Colonic mucosa (tissue), 4 donors: ENCODE data around the gene MVK. TPM values are rescaled to one million over a fixed set of nuclear protein-coding genes. Genes with fewer than 3 reads are reported as not detected.

Experiments used
- DNase-seq: peaks from one replicate; pipeline ENCODE4 v3.0.0-alpha.2; 2020
- H3K27ac ChIP-seq: fragments of 200-600 bp; one replicate; pipeline ENCODE4 v1.8.0; 2021
- H3K27me3 ChIP-seq: fragments of 200-600 bp; one replicate; pipeline ENCODE4 v1.8.0; 2021
- H3K36me3 ChIP-seq: fragments of 200-600 bp; one replicate; pipeline ENCODE4 v1.8.0; 2021
- H3K4me1 ChIP-seq: fragments of 200-600 bp; one replicate; pipeline ENCODE4 v1.8.0; 2021; ENCODE audit warnings: mild to moderate bottlenecking
- H3K4me3 ChIP-seq: fragments of 200-600 bp; one replicate; pipeline ENCODE4 v1.8.0; 2021
- H3K9ac ChIP-seq, 2 donors: one replicate each; pipeline ENCODE4 v1.7.0; 2013; ENCODE audit warnings: control low read depth in 2 of 2, low read depth in 2 of 2, low read length in 2 of 2
- H3K9me3 ChIP-seq: fragments of 200-600 bp; one replicate; pipeline ENCODE4 v1.8.0; 2021
- intact Hi-C: fragments of 100-400 bp; cut with DNase I; formaldehyde crosslinking; loops from one replicate; pipeline ENCODE4 v1.14.1; 2022
- total RNA-seq, 2 donors: library from RNA; stranded (reverse); fragmentation: NEBNext Ultra II Directional in 1 of 2; extraction: Animal tissue kit (Norgen Biotek cat#: 25700) in 1 of 2; gene quantifications; one replicate each; pipeline ENCODE4 v1.2.1, GENCODE V29; 2021
- TF ChIP-seq, protein P1 (sequence below): fragments of 200-600 bp; IDR thresholded peaks from one replicate; pipeline ENCODE4 v1.8.0; 2022; ENCODE audit warnings: antibody characterized with exemption, mild to moderate bottlenecking
- donor health status: healthy.
- donor health status: DM: no; HTN: no; CAD: no.
- donor health status: DM: no; HTN: no; CAD: no.

MVK gene
- total RNA-seq, 2 donors from 2014 or later = 29.6 to 38.9 TPM

DNA sequence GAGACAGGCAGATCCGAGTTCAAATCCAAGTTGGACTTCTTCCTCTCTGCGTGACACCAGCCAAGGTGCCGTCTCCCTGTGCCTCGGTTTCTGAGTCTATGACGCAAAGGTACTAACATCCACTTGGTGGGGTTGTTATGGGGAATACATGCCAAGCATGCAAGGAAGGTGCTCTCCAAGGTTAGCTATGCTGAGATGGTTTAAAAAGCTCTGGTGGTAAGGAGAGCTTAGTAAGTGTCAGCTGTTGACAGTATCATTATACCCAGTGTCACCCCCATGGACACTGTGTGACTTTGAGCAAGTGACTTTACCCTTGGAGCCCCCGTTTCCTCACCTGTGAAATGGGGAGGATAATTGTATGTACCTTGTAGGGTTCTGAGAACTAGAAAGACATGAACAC, 22.5 kb upstream of the MVK start:
- H3K9me3 ChIP-seq = no peaks in the 10 kb centered on the region
- H3K36me3 ChIP-seq = no peaks in the 10 kb centered on the region
- intact Hi-C loops = no loop called here
- TF ChIP-seq, protein P1, sequence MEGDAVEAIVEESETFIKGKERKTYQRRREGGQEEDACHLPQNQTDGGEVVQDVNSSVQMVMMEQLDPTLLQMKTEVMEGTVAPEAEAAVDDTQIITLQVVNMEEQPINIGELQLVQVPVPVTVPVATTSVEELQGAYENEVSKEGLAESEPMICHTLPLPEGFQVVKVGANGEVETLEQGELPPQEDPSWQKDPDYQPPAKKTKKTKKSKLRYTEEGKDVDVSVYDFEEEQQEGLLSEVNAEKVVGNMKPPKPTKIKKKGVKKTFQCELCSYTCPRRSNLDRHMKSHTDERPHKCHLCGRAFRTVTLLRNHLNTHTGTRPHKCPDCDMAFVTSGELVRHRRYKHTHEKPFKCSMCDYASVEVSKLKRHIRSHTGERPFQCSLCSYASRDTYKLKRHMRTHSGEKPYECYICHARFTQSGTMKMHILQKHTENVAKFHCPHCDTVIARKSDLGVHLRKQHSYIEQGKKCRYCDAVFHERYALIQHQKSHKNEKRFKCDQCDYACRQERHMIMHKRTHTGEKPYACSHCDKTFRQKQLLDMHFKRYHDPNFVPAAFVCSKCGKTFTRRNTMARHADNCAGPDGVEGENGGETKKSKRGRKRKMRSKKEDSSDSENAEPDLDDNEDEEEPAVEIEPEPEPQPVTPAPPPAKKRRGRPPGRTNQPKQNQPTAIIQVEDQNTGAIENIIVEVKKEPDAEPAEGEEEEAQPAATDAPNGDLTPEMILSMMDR = no peak
- DNase-seq = no peak
- no peak overlapping the region for H3K4me3 ChIP-seq
- H3K4me1 ChIP-seq = no peaks in the 10 kb centered on the region
- no peak overlapping the region for H3K27ac ChIP-seq
- no peak overlapping the region for H3K9ac ChIP-seq
- H3K27me3 ChIP-seq = peaks cover 9% of the 10 kb centered on the region

DNA sequence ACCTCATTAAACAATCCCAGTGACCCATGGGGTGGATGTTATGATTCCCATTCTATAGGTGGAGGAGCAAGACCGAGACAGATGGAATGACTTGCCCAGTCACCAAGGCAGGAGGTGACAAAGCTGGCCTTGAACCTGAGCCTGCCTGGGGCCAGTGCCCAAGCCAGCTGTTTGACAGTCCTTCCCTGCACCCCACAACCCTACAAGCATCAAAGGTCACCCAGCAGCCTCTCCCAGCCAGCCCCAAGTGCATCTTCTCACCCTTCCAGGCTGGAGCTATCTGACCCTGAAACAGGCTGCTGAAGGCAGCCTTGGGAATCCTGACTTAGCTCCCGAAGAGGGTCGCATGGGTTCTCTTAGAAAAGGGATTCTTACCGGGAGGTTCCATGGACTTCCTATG, 20.6 kb upstream of the MVK start:
- TF ChIP-seq, protein P1 = no peak
- intact Hi-C loops = no loop called here
- no peaks in the 10 kb centered on the region for H3K4me1 ChIP-seq
- H3K27me3 ChIP-seq = peaks cover 9% of the 10 kb centered on the region
- H3K27ac ChIP-seq = no peak overlapping the region
- H3K4me3 ChIP-seq = no peak overlapping the region
- no peaks in the 10 kb centered on the region for H3K36me3 ChIP-seq
- no peak overlapping the region for H3K9ac ChIP-seq
- H3K9me3 ChIP-seq = no peaks in the 10 kb centered on the region
- no peak for DNase-seq

DNA sequence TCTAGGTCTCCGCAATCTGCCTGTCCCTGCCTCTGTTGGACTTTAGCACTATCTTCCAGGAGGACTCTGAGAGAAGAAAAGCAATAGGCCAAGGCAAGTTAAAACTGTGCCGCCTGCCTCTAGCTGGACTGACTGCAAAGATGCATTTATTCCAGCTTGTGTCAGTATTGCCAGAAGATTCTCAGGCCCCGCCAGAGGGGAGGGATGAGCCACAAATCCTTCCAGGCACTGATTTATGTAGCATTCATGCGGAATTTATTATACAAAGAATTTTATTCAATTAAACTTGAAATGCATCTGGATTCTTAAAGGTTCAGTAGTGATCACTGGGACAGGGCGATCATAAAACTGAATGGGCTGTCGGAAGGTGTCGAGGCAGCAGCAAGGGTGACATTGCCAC, 20.1 kb upstream of the MVK start:
- H3K27me3 ChIP-seq = peaks cover 9% of the 10 kb centered on the region
- intact Hi-C loops = no loop called here

DNA sequence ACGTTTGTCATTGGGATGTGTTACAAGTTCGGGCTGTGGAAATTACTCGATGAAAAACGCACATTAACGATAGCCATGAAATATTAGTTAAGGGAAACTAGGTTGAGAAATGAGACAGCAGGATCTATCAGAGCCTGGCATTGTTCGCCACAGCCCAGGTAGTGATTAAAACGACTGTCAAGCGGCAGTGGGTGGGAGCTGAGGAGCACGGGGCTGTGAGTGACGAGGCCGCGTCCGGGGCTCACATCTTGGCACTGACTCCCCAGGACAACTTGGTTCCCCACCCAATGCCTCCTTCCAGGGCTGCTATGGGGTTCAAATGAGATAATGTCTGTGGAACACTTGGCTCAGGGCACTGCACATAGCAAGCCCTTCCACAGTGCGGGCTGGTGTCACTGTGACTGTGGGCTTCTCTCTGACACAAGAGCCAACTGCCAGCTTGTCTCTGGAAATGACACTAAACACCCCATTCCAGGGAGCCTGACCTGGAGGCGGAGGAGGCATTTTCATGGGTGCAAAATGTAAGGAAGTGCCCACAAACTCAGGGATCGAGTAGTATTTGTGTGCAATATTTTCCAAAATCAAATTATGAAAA, 19.6 kb upstream of the MVK start:
- no peak overlapping the region for H3K27ac ChIP-seq
- intact Hi-C loops = no loop called here
- H3K9ac ChIP-seq = no peak overlapping the region
- no peak for DNase-seq
- no peaks in the 10 kb centered on the region for H3K36me3 ChIP-seq
- H3K4me1 ChIP-seq = peaks cover 3% of the 10 kb centered on the region
- H3K4me3 ChIP-seq = no peak overlapping the region
- TF ChIP-seq, protein P1 = no peak
- no peaks in the 10 kb centered on the region for H3K9me3 ChIP-seq
- peaks cover 9% of the 10 kb centered on the region for H3K27me3 ChIP-seq

More for the DNA sequence above, 20.1 kb upstream of the MVK start:
- DNase-seq = no peak
- TF ChIP-seq, protein P1 = no peak
- Histone ChIP-seq H3K9ac (no peak overlapping the region), H3K9me3 (no peaks in the 10 kb centered on the region), H3K4me3 (no peak overlapping the region), H3K27ac (no peak overlapping the region), H3K36me3 (no peaks in the 10 kb centered on the region), H3K4me1 (peaks cover 2% of the 10 kb centered on the region)

DNA sequence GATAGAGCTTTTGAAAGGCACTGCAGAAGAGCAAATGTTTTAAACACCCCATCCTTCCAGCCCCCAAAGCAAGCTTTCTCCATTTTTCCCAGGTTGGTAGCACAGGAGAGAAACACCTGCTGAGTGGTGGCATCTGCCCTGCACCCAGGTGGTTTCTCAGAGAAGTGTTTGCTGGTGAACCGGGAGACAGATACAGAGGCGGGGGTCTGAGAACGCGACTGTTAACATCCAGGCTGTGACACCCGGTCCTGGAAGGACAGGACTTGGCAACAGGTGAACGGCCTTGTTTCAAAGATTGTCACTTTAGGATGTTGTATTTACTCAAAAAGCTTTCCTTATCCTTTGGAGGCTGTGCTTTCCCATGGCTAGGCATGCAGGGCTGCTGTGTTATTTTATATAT, 18.8 kb upstream of the MVK start:
- no peaks in the 10 kb centered on the region for H3K36me3 ChIP-seq
- H3K9ac ChIP-seq = no peak overlapping the region
- H3K4me3 ChIP-seq = no peak overlapping the region
- no peak overlapping the region for H3K27ac ChIP-seq
- peaks cover 9% of the 10 kb centered on the region for H3K27me3 ChIP-seq
- H3K4me1 ChIP-seq = peaks cover 3% of the 10 kb centered on the region
- TF ChIP-seq, protein P1 = no peak
- no peak for DNase-seq
- no peaks in the 10 kb centered on the region for H3K9me3 ChIP-seq
- intact Hi-C loops = no loop called here
